Astrocyte (in vitro differentiated cells and primary cell): ENCODE data around the gene LIMS2. TPM values are rescaled to one million over a fixed set of nuclear protein-coding genes. Genes with fewer than 3 reads are reported as not detected.

Experiments used
- DNase-seq: peaks from one replicate; pipeline ENCODE4 v3.0.0-alpha.2; 2010; ENCODE audit warnings: low read depth
- FAIRE-seq: peaks from 2 replicates; lab custom pipeline; 2011; peaks lifted over from hg19 to GRCh38; lab: Jason Lieb, UNC
- H2AFZ ChIP-seq: 2 replicates; pipeline ENCODE4 v1.6.0; 2012; ENCODE audit warnings: low read depth, low read length, inconsistent platforms
- H3K27ac ChIP-seq: 2 replicates; pipeline ENCODE4 v1.5.1; 2011; ENCODE audit warnings: low read depth, low read length, inconsistent platforms
- H3K27me3 ChIP-seq: 2 replicates; pipeline ENCODE4 v1.6.0; 2011; ENCODE audit warnings: low read length, inconsistent platforms; ENCODE audit not compliant: insufficient read depth
- H3K36me3 ChIP-seq: 2 replicates; pipeline ENCODE4 v1.5.1; 2011; ENCODE audit warnings: low read length, inconsistent platforms; ENCODE audit not compliant: insufficient read depth
- H3K4me1 ChIP-seq: 2 replicates; pipeline ENCODE4 v1.5.1; 2011; ENCODE audit warnings: low read length, inconsistent platforms; ENCODE audit not compliant: insufficient read depth
- H3K4me2 ChIP-seq: 2 replicates; pipeline ENCODE4 v1.6.0; 2012; ENCODE audit warnings: low read length, inconsistent platforms
- H3K4me3 ChIP-seq: 2 replicates; pipeline ENCODE4 v1.5.1; 2011; ENCODE audit warnings: low read depth, mild to moderate bottlenecking, low read length, inconsistent platforms; ENCODE audit not compliant: insufficient read depth
- H3K79me2 ChIP-seq: 2 replicates; pipeline ENCODE4 v1.6.0; 2012; ENCODE audit warnings: mild to moderate bottlenecking, low read length, inconsistent platforms; ENCODE audit not compliant: insufficient read depth
- H3K9ac ChIP-seq: 2 replicates; pipeline ENCODE4 v1.6.0; 2012; ENCODE audit warnings: mild to moderate bottlenecking, low read length, inconsistent platforms
- H3K9me3 ChIP-seq: 2 replicates; pipeline ENCODE4 v1.5.1; 2012; ENCODE audit warnings: low read depth, mild to moderate bottlenecking, low read length, inconsistent platforms; ENCODE audit not compliant: insufficient read depth
- H4K20me1 ChIP-seq: 2 replicates; pipeline ENCODE4 v1.6.0; 2012; ENCODE audit warnings: low read length, inconsistent platforms; ENCODE audit not compliant: insufficient read depth
- H3K27ac Mint-ChIP-seq: one replicate; pipeline ENCODE4 v1.8.0; 2021; ENCODE audit warnings: mild to moderate bottlenecking, mixed read lengths; ENCODE audit not compliant: unreplicated experiment
- H3K27me3 Mint-ChIP-seq: one replicate; pipeline ENCODE4 v1.8.0; 2021; ENCODE audit warnings: low read depth, mixed read lengths; ENCODE audit not compliant: unreplicated experiment
- H3K36me3 Mint-ChIP-seq: one replicate; pipeline ENCODE4 v1.8.0; 2021; ENCODE audit warnings: low read depth, mixed read lengths; ENCODE audit not compliant: unreplicated experiment
- H3K4me1 Mint-ChIP-seq: one replicate; pipeline ENCODE4 v1.8.0; 2021; ENCODE audit warnings: low read depth, mixed read lengths; ENCODE audit not compliant: unreplicated experiment
- H3K4me3 Mint-ChIP-seq: one replicate; pipeline ENCODE4 v1.8.0; 2021; ENCODE audit warnings: mild to moderate bottlenecking, moderate library complexity, mixed read lengths; ENCODE audit not compliant: unreplicated experiment
- H3K9me3 Mint-ChIP-seq: one replicate; pipeline ENCODE4 v1.8.0; 2021; ENCODE audit warnings: mild to moderate bottlenecking, mixed read lengths; ENCODE audit not compliant: unreplicated experiment
- EZH2 ChIP-seq: IDR thresholded peaks from 2 replicates; pipeline ENCODE4 v1.6.1; 2012; ENCODE audit warnings: mild to moderate bottlenecking, low read length, inconsistent platforms; ENCODE audit not compliant: insufficient read depth
- total RNA-seq: library from RNA; stranded (reverse); gene quantifications from 2 replicates; pipeline ENCODE4 v1.2.1, GENCODE V29; 2021
- TF ChIP-seq, protein P1 (sequence below): IDR thresholded peaks from 2 replicates; pipeline ENCODE4 v1.5.1; 2011; ENCODE audit warnings: low read depth, mild to moderate bottlenecking, inconsistent platforms, low read length, moderate library complexity; ENCODE audit not compliant: insufficient read depth

Gene LIMS2
- total RNA-seq, 1 donor from 2014 or later = 73.3 TPM

DNA sequence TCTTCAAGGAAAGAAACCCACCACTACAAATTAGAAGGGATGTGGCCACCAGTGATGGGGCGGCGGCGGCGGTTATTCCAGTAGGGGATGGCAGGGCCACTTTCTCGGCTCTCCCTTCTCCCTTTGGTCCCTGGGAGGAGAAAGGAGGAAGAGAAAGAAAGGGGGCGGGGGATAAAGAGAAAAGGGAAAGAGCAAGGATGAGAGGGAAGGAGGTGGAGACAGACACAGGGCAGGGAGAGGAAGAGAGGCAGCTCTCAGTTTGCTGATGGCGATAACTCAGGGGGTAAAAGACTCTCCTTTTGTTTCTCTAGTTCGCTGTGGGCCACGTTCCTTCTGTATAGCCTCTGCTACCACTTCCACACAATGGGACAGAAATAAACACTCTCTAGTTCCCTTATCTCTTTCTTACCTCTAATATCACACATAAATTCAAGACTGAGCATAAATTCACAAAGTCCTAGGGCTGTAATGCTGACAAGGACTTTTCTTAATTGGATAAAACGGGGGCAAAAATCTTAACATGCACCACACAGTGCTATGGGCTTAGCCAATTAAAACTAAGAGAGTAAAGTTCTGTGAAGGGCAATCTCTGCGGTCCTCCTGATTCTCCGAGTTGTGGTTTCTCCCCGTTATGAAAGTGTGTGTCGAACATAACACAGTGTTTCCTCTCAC lies 40.6 kb upstream of the LIMS2 start:
- Histone ChIP-seq H3K9ac (no peak overlapping the region), H3K79me2 (peaks cover 3% of the 10 kb centered on the region), H3K27me3 (no peaks in the 10 kb centered on the region), H2AFZ (no peak overlapping the region), H3K4me1 (no peaks in the 10 kb centered on the region), H3K36me3 (peaks cover 24% of the 10 kb centered on the region), H3K27ac (no peak overlapping the region), H3K9me3 (no peaks in the 10 kb centered on the region), H3K4me3 (no peak overlapping the region), H3K4me2 (no peak overlapping the region), H4K20me1 (peaks cover 8% of the 10 kb centered on the region)
- TF ChIP-seq, protein P1, sequence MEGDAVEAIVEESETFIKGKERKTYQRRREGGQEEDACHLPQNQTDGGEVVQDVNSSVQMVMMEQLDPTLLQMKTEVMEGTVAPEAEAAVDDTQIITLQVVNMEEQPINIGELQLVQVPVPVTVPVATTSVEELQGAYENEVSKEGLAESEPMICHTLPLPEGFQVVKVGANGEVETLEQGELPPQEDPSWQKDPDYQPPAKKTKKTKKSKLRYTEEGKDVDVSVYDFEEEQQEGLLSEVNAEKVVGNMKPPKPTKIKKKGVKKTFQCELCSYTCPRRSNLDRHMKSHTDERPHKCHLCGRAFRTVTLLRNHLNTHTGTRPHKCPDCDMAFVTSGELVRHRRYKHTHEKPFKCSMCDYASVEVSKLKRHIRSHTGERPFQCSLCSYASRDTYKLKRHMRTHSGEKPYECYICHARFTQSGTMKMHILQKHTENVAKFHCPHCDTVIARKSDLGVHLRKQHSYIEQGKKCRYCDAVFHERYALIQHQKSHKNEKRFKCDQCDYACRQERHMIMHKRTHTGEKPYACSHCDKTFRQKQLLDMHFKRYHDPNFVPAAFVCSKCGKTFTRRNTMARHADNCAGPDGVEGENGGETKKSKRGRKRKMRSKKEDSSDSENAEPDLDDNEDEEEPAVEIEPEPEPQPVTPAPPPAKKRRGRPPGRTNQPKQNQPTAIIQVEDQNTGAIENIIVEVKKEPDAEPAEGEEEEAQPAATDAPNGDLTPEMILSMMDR = no peak
- TF ChIP-seq EZH2 = no peak
- Mint-ChIP-seq H3K36me3 (peaks cover 19% of the 10 kb centered on the region), H3K27ac (no peak overlapping the region), H3K4me3 (no peak overlapping the region), H3K27me3 (no peaks in the 10 kb centered on the region), H3K9me3 (no peaks in the 10 kb centered on the region), H3K4me1 (peaks cover 15% of the 10 kb centered on the region)
- FAIRE-seq (no peak), DNase-seq (no peak)

DNA sequence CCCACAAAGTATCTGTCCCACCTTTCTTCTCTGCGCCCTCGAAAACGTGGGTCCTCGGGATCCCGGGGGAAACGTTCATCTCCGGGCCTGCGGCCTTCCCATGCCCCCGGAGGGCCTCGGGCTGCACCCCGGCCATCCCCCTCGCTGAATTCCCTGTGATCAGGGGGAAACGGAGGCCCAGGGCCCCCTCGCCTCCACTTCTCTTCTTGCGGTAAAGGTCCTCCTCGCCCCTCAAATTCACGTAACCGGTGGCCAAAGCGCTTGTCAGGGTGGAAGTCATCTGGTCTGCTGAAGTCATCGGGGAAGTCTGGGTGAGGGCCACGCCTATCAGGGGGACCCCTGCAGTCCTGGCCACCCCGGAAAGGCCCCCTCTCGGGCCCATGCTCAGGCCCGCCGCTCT lies 38.2 kb upstream of the LIMS2 start:
- H3K4me3 Mint-ChIP-seq = no peak overlapping the region
- H3K4me1 Mint-ChIP-seq = peaks cover 15% of the 10 kb centered on the region
- FAIRE-seq (no peak), DNase-seq (no peak)
- no peak overlapping the region for H2AFZ ChIP-seq
- H4K20me1 ChIP-seq = peaks cover 8% of the 10 kb centered on the region
- H3K36me3 ChIP-seq = peaks cover 18% of the 10 kb centered on the region
- peaks cover 19% of the 10 kb centered on the region for H3K36me3 Mint-ChIP-seq
- peaks cover 3% of the 10 kb centered on the region for H3K79me2 ChIP-seq
- TF ChIP-seq, protein P1 = no peak
- no peak overlapping the region for H3K27ac Mint-ChIP-seq
- no peaks in the 10 kb centered on the region for H3K27me3 Mint-ChIP-seq
- H3K9me3 Mint-ChIP-seq = no peaks in the 10 kb centered on the region
- no peaks in the 10 kb centered on the region for H3K27me3 ChIP-seq
- H3K4me2 ChIP-seq = no peak overlapping the region
- H3K9ac ChIP-seq = no peak overlapping the region
- no peak overlapping the region for H3K27ac ChIP-seq
- no peak overlapping the region for H3K4me3 ChIP-seq
- H3K4me1 ChIP-seq = no peaks in the 10 kb centered on the region
- H3K9me3 ChIP-seq = no peaks in the 10 kb centered on the region

DNA sequence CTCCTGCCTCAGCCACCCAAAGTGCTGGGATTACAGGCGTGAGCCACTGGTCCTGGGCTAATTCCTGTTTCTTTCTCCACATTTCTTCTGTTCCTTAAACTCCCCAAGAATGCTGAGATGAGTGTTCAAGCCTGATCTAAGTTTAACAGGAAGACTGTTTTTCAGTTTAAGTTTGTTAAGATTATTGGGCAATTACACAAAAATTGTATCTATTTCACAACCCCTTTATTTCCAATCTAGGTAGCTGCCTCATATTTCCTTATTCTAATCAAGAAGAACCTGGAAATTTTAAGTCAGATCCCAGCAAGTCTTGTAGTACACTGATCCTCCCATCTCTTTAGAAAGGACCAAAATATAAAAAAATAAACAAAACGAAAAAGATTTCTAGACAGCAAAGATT lies 37.7 kb upstream of the LIMS2 start:
- H3K4me1 Mint-ChIP-seq = peaks cover 17% of the 10 kb centered on the region
- FAIRE-seq = no peak
- Histone ChIP-seq H2AFZ (no peak overlapping the region), H3K79me2 (peaks cover 3% of the 10 kb centered on the region), H3K9me3 (no peaks in the 10 kb centered on the region), H3K27ac (no peak overlapping the region), H4K20me1 (peaks cover 14% of the 10 kb centered on the region), H3K4me3 (no peak overlapping the region), H3K9ac (no peak overlapping the region), H3K4me2 (no peak overlapping the region), H3K36me3 (peaks cover 12% of the 10 kb centered on the region), H3K27me3 (no peaks in the 10 kb centered on the region), H3K4me1 (no peaks in the 10 kb centered on the region)
- H3K4me3 Mint-ChIP-seq = no peak overlapping the region
- H3K27me3 Mint-ChIP-seq = no peaks in the 10 kb centered on the region
- TF ChIP-seq, protein P1 = no peak
- TF ChIP-seq EZH2 = no peak
- no peaks in the 10 kb centered on the region for H3K9me3 Mint-ChIP-seq
- peaks cover 17% of the 10 kb centered on the region for H3K36me3 Mint-ChIP-seq
- no peak overlapping the region for H3K27ac Mint-ChIP-seq
- no peak for DNase-seq
